Stimulated activated CD4-positive, alpha-beta T cell treated with anti-CD3 and anti-CD28 coated beads, Interleukin-4, amount 100 ng/mL, for 4 hours (primary cell): ENCODE data around the gene NPR1.
A peak's percentile ranks its signal among the peaks of the same experiment; 100 is the strongest.
"Not testable (repeated sequence)": the region's sequence is repeated elsewhere in the genome, so short reads cannot be mapped to it uniquely, and the experiment has no call there.

Source experiments
- DNase-seq, 2 experiments: peaks; one replicate each; pipeline ENCODE4 v3.0.0-alpha.2; 2020

The NPR1 gene

GRCh38 chr1:153649863-153650235, 28.6 kb upstream of the NPR1 start:
- DNase-seq = no peak

DNA sequence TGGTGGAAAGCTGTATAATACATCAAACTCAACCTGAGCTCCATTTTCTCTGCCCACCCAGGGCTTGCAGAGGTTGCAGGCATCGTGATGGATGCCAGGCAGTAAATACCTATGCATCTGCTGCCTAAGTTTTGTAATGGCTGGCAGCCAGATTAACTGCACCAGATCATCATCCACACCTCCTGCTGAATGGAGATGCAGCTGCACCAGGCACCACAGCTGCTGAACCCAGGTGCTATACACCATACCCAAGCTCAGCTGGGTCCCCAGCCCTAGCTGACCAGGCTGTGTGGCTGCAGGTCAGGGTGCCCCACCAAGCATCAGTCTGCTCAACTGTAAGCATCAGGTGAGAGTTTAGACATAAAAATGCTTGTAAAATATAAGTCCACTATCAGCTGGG, 26.7 kb upstream of the NPR1 start:
- DNase-seq = no peak

DNA sequence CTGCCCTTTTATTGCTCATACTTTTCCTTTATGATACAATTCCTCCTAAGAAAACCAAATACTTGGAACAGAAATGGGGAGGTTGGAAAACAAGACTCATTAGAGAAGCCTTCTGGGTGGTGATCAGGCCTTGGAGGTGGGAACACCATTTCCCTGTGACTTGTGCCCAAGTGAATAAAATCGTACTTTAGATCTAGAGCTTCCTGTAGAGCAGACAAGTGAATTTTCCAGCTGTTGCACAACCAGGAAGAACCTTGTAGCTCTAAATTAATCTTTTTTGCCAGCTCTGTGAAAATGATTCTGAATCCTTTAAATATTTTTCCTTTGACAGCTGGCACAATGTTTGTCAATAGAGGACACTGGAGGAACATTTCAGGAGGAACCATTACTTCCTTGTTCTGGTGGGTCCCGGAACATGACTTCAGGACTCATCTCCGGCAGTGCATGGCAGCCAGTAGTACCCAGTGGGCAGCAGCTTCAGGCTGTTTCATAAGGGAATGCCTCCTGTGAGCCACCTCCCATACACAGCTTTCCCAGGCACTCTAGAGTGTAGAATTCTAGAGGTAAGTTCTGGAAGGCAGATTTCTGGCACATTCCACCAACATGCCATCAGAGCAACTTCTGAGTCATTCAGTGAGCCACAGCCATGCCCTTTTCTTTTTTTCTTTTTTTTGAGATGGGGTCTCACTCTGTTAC, 25.5 kb upstream of the NPR1 start:
- DNase-seq = no peak

DNA sequence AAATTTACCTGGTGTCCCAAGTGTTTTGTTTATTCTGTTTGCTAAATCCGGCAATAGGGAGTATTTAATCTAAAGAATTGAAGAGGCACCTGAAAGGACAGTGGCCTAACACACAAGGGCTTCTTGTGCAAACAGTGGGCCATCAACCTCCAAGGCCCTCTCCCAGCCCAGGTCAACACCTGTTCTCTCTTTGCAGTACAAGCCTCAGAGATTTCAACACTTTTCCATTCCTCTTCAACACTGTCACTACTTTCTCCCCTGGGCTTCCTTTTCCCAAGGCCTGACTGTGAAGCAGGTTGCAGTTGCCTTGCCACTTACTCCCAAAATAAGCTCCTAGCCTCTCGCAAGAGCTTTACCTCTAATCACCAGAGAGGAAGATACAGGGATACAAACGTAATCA, 23.2 kb upstream of the NPR1 start:
- no peak for DNase-seq

GRCh38 chr1:153658400-153659174, 19.9 kb upstream of the NPR1 start, which contains the start of gene SNAPIN:
TSS of gene SNAPIN (plus strand) at chr1:153658703. CDS start at chr1:153658744, 41 bp downstream.
- peak; percentile 89 for DNase-seq

- DNase-seq = no peak
These were observed 19.3 kb upstream of the NPR1 start for GRCh38 chr1:153659175-153659534.

DNA sequence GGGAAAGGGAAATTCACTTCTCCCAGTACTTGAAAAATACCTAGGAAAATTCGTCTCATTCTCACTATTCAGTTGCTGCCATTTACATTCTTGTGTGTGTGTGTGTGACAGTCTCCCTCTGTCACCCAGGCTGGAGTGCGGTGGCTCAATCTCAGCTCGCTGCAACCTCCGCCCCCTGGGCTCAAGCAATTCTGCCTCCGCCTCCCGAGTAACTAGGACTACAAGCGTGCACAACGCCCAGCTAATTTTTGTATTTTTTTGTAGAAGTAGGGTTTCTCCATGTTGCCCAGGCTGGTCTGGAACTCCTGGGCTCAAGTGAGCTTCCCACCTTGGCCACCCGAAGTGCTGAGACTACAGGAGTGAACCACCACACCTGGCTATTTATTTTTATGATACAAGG, 18.8 kb upstream of the NPR1 start:
- DNase-seq = no peak

- DNase-seq = no peak
These were observed 17.3 kb upstream of the NPR1 start for GRCh38 chr1:153661111-153661708.

DNA sequence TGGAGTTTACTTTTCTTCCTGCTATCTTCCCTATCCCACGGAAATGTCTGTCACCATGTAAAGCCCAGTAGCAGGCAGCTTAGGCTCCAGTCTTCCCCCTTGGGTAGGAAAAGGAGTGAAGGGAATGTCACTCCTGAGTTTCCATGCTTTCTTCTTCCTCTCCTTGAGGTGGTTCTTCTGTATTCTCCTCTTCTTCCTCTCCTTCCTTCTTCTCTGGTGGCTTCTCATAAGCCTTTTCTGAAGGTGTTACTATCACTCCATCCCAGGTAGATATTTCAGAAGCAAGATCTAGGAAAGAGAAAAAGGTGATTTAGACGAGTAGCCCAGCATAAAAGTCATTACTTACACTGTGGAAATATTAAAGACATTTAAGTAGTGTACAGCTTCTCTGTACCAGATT, 16.2 kb upstream of the NPR1 start:
- no peak for DNase-seq

- no peak for DNase-seq
These were observed 15.3 kb upstream of the NPR1 start for GRCh38 chr1:153663211-153663610.

- DNase-seq = no peak
These were observed 11.0 kb upstream of the NPR1 start for GRCh38 chr1:153667439-153667838.

- not testable (repeated sequence) for DNase-seq
These were observed 9.8 kb upstream of the NPR1 start for GRCh38 chr1:153668672-153669071.

- no peak for DNase-seq
These were observed 8.9 kb upstream of the NPR1 start for GRCh38 chr1:153669606-153670005.

GRCh38 chr1:153670257-153670858, 8.1 kb upstream of the NPR1 start:
- DNase-seq = peak in 1 of 2 experiments; percentile 30

DNA sequence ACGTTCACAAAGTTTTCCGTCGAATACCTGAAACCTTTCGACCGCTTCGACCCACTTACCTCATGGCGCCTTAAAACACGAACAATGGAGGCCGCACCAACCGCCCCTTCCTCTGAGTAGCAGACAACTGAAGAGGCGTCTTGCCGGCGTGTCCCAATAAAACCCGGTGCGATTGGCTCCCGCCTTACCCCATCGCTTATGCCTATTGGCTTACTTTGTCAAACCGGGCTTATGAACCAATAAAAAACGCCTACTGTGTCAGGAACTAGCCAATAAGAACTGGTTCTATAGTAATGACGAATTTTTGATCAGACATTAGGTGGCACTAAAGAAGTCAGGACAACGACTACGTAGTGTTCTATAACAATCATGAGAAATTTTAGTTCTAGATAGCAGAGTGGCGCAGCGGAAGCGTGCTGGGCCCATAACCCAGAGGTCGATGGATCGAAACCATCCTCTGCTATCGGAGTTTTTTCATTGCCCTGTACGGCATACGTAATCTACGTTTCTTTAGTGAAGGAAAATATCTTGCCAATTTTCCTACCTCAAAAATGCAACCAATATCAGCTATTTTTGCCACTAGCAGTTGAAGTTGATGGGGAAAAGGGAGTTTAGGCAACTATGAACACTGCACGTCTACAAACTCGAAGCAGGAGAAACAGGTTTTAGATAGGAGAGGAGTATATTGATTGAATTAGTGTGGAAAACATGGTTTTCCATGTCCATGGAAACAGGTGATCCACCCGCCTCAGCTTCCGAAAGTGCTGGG, 7.4 kb upstream of the NPR1 start, which contains the start of gene ILF2:
Gene ILF2 (minus strand): TSS at position 135 of the 769 bp plus-strand sequence. CDS start 71 bp downstream, at position 64.
- DNase-seq = peak; percentile 94 to 97

DNA sequence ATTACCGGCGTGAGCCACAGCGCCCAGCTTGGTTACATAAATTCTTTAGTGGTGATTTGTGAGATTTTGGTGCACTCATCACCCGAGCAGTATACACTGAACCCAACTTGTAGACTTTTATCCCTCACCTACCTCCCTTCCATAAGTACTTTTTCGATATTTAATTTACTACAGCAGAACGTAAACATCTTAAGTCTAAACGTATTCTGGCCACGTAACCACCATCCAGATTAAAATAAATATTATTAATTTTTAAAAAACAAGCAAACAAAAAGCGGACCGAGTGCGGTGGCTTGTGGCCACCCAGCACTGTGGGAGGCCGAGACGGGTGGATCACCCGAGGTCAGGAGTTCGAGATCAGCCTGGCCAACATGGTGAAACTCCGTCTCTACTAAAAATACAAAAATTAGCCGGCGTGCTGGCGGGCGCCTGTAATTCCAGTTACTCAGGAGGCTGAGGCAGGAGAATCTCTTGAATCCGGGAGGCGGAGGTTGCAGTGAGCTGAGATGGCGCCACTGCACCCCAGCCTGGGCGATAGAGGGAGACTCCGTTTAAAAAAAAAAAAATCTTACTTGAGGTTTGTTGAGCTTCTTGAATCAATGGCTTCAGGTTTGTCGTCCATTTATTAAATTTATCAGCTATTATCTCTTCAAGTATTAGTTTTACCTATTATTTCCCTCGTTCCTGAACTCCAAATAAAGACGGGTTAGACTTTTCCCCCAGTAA, 6.7 kb upstream of the NPR1 start:
- peak; percentile 34 to 48 for DNase-seq

DNA sequence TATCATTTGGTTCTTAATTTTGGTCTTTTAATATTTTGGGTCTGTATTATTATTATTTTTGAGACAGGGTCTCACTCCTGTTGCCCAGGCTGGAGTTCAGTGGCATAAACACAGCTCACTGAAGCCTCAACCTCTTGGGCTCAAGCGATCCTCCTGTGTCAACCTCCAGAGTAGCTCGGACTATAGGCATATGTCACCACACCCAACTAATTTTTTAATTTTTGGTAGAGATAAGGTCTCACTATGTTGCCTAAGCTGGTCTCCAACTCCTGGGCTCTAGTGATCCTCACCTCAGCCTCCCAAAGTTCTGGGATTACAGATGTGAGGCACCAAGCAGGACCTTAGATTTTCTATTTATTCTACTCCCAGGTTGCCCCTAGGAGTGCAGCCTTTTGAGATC, 5.0 kb upstream of the NPR1 start:
- DNase-seq = no peak

GRCh38 chr1:153677718-153678518, 570 bp upstream of the NPR1 start:
- DNase-seq = peak; percentile 26 to 42

DNA sequence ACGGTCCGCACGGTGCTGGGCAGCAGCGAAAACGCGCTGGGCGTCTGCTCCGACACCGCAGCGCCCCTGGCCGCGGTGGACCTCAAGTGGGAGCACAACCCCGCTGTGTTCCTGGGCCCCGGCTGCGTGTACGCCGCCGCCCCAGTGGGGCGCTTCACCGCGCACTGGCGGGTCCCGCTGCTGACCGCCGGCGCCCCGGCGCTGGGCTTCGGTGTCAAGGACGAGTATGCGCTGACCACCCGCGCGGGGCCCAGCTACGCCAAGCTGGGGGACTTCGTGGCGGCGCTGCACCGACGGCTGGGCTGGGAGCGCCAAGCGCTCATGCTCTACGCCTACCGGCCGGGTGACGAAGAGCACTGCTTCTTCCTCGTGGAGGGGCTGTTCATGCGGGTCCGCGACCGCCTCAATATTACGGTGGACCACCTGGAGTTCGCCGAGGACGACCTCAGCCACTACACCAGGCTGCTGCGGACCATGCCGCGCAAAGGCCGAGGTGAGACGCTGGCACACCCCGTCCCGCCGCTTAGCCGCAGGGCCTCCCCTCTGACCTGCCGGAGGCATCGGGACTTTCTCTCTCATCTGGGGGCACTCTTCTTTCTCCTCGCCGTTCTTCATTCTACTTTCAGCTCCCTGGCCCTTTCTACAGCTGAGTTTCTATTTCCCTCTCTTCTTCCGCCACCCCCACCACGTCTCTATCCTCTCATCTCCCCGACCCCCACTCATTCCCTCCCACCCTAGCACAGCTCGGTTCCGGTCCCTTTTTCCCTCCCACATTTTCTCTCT, 1.0 kb downstream of the NPR1 start:
- DNase-seq = peak; percentile 30 to 34

DNA sequence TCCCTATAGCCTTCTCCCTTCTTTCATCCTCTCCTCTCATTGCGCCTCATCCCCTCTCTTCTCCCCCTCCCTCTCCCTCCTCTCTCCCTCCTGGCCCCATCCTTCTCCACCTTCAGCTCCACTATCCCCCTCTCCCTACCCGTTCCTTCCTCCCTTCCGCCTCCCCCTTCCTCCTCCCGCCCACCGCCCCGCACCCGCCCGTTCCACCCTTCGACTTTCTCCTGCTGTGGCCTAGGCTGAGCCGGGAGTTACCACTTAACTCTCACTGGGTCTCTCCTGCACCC, 1.6 kb downstream of the NPR1 start:
- no peak for DNase-seq

GRCh38 chr1:153682730-153683129, 4.2 kb downstream of the NPR1 start:
- no peak for DNase-seq
